Measurements from ENCODE around the gene CCL28.

- no peak for TF ChIP-seq CTCF (IDR thresholded peaks at IDR 0.05)
- no peak for TF ChIP-seq POLR2A (IDR thresholded peaks at IDR 0.05; ENCODE audit: low read depth)
Measured at GRCh38 chr5:43420241-43420640, 8.1 kb upstream of the CCL28 start.

Data from esophagus muscularis mucosa (tissue), 3 donors.